ENCODE data around the gene JUND.

DNA sequence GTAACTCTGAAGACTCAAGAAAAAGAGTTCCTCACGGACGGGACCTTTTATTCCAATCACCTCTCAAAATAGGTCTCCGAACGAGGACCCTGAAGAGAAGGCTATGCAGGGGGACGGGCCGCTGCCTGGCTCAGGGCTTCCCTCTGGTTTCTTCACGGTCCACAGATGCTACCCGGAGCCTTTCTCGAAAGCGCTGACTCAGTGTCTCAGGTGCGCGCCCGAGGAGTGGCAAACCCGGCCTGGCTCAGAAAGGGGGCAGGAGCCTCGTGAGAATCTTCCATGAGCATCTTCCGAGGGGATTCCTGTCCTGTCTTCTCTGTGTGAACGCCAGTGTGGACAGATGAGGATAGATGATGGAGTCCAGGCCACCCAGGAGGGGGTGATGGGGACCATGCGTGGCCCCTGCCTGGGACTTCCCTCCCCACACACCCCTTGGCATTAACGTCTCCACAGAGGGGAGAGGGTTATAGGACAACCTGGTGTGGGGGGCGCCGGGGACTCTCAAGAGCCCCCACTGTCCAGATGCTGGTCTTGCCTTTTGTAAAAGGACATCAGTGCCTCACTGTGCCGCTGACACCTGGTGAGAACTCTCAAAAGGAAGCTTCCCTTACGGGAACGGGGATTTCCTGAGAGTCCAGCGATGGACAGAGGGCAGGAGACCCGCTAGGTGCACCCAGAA lies 24.9 kb upstream of the JUND start:
- TF ChIP-seq, protein P1, sequence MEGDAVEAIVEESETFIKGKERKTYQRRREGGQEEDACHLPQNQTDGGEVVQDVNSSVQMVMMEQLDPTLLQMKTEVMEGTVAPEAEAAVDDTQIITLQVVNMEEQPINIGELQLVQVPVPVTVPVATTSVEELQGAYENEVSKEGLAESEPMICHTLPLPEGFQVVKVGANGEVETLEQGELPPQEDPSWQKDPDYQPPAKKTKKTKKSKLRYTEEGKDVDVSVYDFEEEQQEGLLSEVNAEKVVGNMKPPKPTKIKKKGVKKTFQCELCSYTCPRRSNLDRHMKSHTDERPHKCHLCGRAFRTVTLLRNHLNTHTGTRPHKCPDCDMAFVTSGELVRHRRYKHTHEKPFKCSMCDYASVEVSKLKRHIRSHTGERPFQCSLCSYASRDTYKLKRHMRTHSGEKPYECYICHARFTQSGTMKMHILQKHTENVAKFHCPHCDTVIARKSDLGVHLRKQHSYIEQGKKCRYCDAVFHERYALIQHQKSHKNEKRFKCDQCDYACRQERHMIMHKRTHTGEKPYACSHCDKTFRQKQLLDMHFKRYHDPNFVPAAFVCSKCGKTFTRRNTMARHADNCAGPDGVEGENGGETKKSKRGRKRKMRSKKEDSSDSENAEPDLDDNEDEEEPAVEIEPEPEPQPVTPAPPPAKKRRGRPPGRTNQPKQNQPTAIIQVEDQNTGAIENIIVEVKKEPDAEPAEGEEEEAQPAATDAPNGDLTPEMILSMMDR (IDR thresholded peaks at IDR 0.05 in 4 of 5, conservative IDR thresholded peaks at IDR 0.05 in 1 of 5) = no peak
- no peak for TF ChIP-seq POLR2A (IDR thresholded peaks at IDR 0.05)

Data from gastrocnemius medialis (tissue), 4 donors.